Neural progenitor cell (in vitro differentiated cells): Measurements from ENCODE around the gene EIF6. TPM values are rescaled to one million over a fixed set of nuclear protein-coding genes. Genes with fewer than 3 reads are reported as not detected.

Experiments used
- DNase-seq: peaks from one replicate; pipeline ENCODE4 v3.0.0-alpha.2; 2016; ENCODE audit warnings: low spot score
- H2AFZ ChIP-seq: fragments of 200-600 bp; sonication (generic); replicated peaks from 2 replicates; pipeline ENCODE4 v1.6.1; 2016; ENCODE audit warnings: antibody characterized with exemption
- H3F3A ChIP-seq: fragments of 200-600 bp; sonication (generic); 2 replicates; pipeline ENCODE4 v1.6.1; 2016; ENCODE audit warnings: antibody characterized with exemption, low read depth
- H3K27ac ChIP-seq: fragments of 200-600 bp; sonication (generic); 2 replicates; pipeline ENCODE4 v1.5.1; 2016; ENCODE audit warnings: mild to moderate bottlenecking
- H3K27me3 ChIP-seq: fragments of 200-600 bp; sonication (generic); 2 replicates; pipeline ENCODE4 v1.6.1; 2016; ENCODE audit warnings: mild to moderate bottlenecking, moderate library complexity
- H3K36me3 ChIP-seq: fragments of 200-600 bp; sonication (generic); 2 replicates; pipeline ENCODE4 v1.5.1; 2016
- H3K4me1 ChIP-seq: fragments of 200-600 bp; sonication (generic); 2 replicates; pipeline ENCODE4 v1.6.1; 2016; ENCODE audit warnings: mixed run types
- H3K4me2 ChIP-seq: fragments of 200-600 bp; sonication (generic); 2 replicates; pipeline ENCODE4 v1.6.1; 2016
- H3K4me3 ChIP-seq: fragments of 200-600 bp; sonication (generic); 2 replicates; pipeline ENCODE4 v1.5.1; 2016
- H3K79me2 ChIP-seq: fragments of 200-600 bp; sonication (generic); 2 replicates; pipeline ENCODE4 v1.6.1; 2016; ENCODE audit warnings: low read depth
- H3K9ac ChIP-seq: fragments of 200-600 bp; sonication (generic); 2 replicates; pipeline ENCODE4 v1.6.1; 2016
- H3K9me3 ChIP-seq: fragments of 200-600 bp; sonication (generic); 2 replicates; pipeline ENCODE4 v1.5.1; 2016; ENCODE audit warnings: low read depth
- H4K20me1 ChIP-seq: fragments of 200-600 bp; sonication (generic); 2 replicates; pipeline ENCODE4 v1.6.1; 2016; ENCODE audit warnings: low read depth
- H3K27ac Mint-ChIP-seq: 3 replicates; pipeline ENCODE4 v1.8.0; 2021; ENCODE audit warnings: mixed read lengths
- H3K27me3 Mint-ChIP-seq: 2 replicates; pipeline ENCODE4 v1.8.0; 2022; ENCODE audit warnings: low read depth, mild to moderate bottlenecking, inconsistent platforms, moderate library complexity, mixed read lengths; ENCODE audit not compliant: insufficient read depth
- H3K36me3 Mint-ChIP-seq: 3 replicates; pipeline ENCODE4 v1.8.0; 2021; ENCODE audit warnings: mixed read lengths
- H3K4me1 Mint-ChIP-seq: 3 replicates; pipeline ENCODE4 v1.8.0; 2021; ENCODE audit warnings: mixed read lengths
- H3K4me3 Mint-ChIP-seq: 3 replicates; pipeline ENCODE4 v1.8.0; 2021; ENCODE audit warnings: mild to moderate bottlenecking, moderate library complexity, mixed read lengths
- H3K9me3 Mint-ChIP-seq: 3 replicates; pipeline ENCODE4 v1.8.0; 2020; ENCODE audit warnings: mixed read lengths
- EZH2 ChIP-seq: fragments of 200-600 bp; sonication (generic); IDR thresholded peaks from 2 replicates; pipeline ENCODE4 v1.6.1; 2017; ENCODE audit warnings: antibody characterized with exemption, mild to moderate bottlenecking, moderate library complexity
- EZH2phosphoT487 ChIP-seq: fragments of 200-600 bp; sonication (generic); IDR thresholded peaks from 2 replicates; pipeline ENCODE4 v1.6.1; 2017; ENCODE audit warnings: antibody characterized with exemption
- total RNA-seq: library from RNA; depleted of rRNA; stranded (reverse); fragments of >200 nt; gene quantifications from 2 replicates; pipeline ENCODE4 v1.2.3, GENCODE V29; 2015; ENCODE audit warnings: low replicate concordance
- TF ChIP-seq, protein P1 (sequence below): fragments of 200-600 bp; sonication (generic); IDR thresholded peaks from 2 replicates; pipeline ENCODE4 v1.5.1; 2017; ENCODE audit warnings: antibody characterized with exemption, mild to moderate bottlenecking

Gene EIF6
- total RNA-seq, 1 donor from 2014 or later = 47.5 TPM

DNA sequence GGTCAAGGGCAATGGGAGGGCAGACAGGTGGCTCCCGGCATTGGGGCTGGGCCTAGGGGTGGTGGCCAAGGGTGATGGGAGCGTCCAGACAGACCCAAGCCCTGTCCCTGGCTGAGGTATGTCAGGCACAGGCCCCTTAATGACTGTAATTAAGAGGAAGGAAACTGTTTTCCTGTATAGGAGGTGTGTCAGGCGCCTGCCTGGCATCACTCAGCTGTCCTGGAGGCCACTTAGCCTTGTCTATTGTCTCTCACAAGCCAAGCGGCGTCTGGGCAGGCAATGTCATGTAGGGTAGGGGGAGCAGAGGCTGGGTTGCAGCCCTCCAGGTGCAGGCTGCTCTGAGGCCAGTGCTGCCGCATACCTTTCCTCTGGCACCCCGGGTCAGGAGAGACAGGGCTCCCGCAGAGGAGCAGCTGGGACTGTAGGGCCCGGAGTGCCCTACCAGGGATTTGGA, 11.6 kb upstream of the EIF6 start:
- no peak for DNase-seq
- Histone ChIP-seq H3K4me1 (no peaks in the 10 kb centered on the region), H3K9me3 (no peaks in the 10 kb centered on the region), H3K4me2 (no peak overlapping the region), H3K4me3 (no peak overlapping the region), H3K9ac (no peak overlapping the region), H4K20me1 (no peaks in the 10 kb centered on the region), H3K79me2 (no peaks in the 10 kb centered on the region), H3K36me3 (no peaks in the 10 kb centered on the region), H3F3A (no peaks in the 10 kb centered on the region), H3K27ac (no peak overlapping the region), H2AFZ (no peak overlapping the region), H3K27me3 (no peaks in the 10 kb centered on the region)
- peaks cover 6% of the 10 kb centered on the region for H3K27me3 Mint-ChIP-seq
- no peaks in the 10 kb centered on the region for H3K4me1 Mint-ChIP-seq
- H3K9me3 Mint-ChIP-seq = no peaks in the 10 kb centered on the region
- H3K4me3 Mint-ChIP-seq = no peak overlapping the region
- H3K27ac Mint-ChIP-seq = no peak overlapping the region
- H3K36me3 Mint-ChIP-seq = no peaks in the 10 kb centered on the region
- TF ChIP-seq EZH2phosphoT487 (no peak), EZH2 (no peak)
- TF ChIP-seq, protein P1, sequence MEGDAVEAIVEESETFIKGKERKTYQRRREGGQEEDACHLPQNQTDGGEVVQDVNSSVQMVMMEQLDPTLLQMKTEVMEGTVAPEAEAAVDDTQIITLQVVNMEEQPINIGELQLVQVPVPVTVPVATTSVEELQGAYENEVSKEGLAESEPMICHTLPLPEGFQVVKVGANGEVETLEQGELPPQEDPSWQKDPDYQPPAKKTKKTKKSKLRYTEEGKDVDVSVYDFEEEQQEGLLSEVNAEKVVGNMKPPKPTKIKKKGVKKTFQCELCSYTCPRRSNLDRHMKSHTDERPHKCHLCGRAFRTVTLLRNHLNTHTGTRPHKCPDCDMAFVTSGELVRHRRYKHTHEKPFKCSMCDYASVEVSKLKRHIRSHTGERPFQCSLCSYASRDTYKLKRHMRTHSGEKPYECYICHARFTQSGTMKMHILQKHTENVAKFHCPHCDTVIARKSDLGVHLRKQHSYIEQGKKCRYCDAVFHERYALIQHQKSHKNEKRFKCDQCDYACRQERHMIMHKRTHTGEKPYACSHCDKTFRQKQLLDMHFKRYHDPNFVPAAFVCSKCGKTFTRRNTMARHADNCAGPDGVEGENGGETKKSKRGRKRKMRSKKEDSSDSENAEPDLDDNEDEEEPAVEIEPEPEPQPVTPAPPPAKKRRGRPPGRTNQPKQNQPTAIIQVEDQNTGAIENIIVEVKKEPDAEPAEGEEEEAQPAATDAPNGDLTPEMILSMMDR = no peak

DNA sequence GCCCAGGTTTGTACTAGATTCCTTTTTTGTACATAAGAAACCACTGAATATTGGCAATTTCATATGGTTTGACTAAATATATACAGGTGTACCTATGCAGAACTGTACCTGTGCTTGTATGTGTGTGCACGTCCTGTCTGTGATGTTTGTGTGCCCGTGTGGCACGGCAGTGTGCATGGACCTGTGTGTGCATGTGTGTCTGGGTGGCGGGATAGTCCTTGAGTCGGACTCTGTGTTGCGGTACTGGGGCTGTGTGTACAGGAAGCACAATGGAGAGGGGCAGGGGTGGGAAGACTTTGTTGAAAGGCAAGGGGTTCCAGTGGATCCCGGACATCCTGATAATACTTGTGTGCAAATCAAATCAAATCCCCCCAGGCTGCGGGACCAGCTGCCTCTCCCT, 11.1 kb upstream of the EIF6 start:
- no peaks in the 10 kb centered on the region for H3K9me3 ChIP-seq
- no peak overlapping the region for H3K27ac ChIP-seq
- DNase-seq = no peak
- TF ChIP-seq, protein P1 = no peak
- no peak overlapping the region for H2AFZ ChIP-seq
- H3K79me2 ChIP-seq = no peaks in the 10 kb centered on the region
- Mint-ChIP-seq H3K4me1 (no peaks in the 10 kb centered on the region), H3K27ac (peak overlapping the region; percentile 82), H3K4me3 (peak overlapping the region; percentile 5), H3K9me3 (no peaks in the 10 kb centered on the region), H3K27me3 (peaks cover 6% of the 10 kb centered on the region), H3K36me3 (no peaks in the 10 kb centered on the region)
- H3F3A ChIP-seq = no peaks in the 10 kb centered on the region
- H3K27me3 ChIP-seq = no peaks in the 10 kb centered on the region
- H3K4me1 ChIP-seq = no peaks in the 10 kb centered on the region
- no peak overlapping the region for H3K4me2 ChIP-seq
- H3K9ac ChIP-seq = no peak overlapping the region
- H3K4me3 ChIP-seq = no peak overlapping the region
- H3K36me3 ChIP-seq = no peaks in the 10 kb centered on the region
- no peaks in the 10 kb centered on the region for H4K20me1 ChIP-seq

DNA sequence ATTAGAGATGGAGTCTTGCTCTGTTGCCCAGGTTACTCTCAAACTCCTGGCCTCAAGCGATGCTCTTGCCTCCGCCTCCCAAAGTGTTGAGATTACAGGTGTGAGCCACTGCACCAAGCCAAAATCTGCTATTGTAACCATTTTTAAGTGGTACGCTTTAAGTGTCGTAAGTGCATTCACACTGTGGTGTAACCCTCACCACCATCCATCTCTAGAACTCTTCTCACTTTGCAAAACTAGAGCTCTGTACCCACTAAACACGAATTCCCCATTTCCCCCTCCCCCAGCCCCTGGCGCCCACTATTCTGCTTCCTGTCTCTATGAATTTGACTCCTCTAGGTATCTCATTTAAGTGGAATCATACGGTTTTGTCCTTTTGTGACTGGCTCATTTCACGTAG, 10.5 kb upstream of the EIF6 start:
- no peaks in the 10 kb centered on the region for H4K20me1 ChIP-seq
- no peak overlapping the region for H3K4me2 ChIP-seq
- H3K4me3 ChIP-seq = no peak overlapping the region
- no peaks in the 10 kb centered on the region for H3K79me2 ChIP-seq
- Mint-ChIP-seq H3K36me3 (no peaks in the 10 kb centered on the region), H3K4me3 (no peak overlapping the region), H3K27me3 (peaks cover 11% of the 10 kb centered on the region), H3K9me3 (no peaks in the 10 kb centered on the region), H3K4me1 (no peaks in the 10 kb centered on the region), H3K27ac (no peak overlapping the region)
- no peaks in the 10 kb centered on the region for H3K36me3 ChIP-seq
- no peak overlapping the region for H3K9ac ChIP-seq
- H3K27me3 ChIP-seq = no peaks in the 10 kb centered on the region
- H3F3A ChIP-seq = no peaks in the 10 kb centered on the region
- no peak overlapping the region for H3K27ac ChIP-seq
- no peak overlapping the region for H2AFZ ChIP-seq
- TF ChIP-seq EZH2 = no peak
- TF ChIP-seq, protein P1 = no peak
- TF ChIP-seq EZH2phosphoT487 = no peak
- no peak for DNase-seq
- no peaks in the 10 kb centered on the region for H3K4me1 ChIP-seq
- H3K9me3 ChIP-seq = no peaks in the 10 kb centered on the region
